ENCODE data around the gene DOP1A.

DOP1A gene

GRCh38 chr6:83097675-83098074 lies 30.2 kb downstream of the DOP1A start:
- H3K9me3 ChIP-seq: no peaks in the 10 kb centered on the region
- H3K27me3 ChIP-seq: no peaks in the 10 kb centered on the region
- H3K4me3 ChIP-seq (ENCODE audit: low read depth in 1 of 2, low read length in 1 of 2): no peak overlapping the region
- no peak overlapping the region for H3K27ac ChIP-seq
- peaks cover 0 to 4% of the 10 kb centered on the region in 2 experiments for H3K4me1 ChIP-seq (ENCODE audit: control insufficient read depth in 1 of 2, insufficient read depth in 1 of 2, low read depth in 1 of 2, low read length in 1 of 2)
- H3K36me3 ChIP-seq: peaks cover 12% of the 10 kb centered on the region
- TF ChIP-seq CTCF (IDR thresholded peaks at IDR 0.05): no peak

- no peaks in the 10 kb centered on the region for H3K4me1 ChIP-seq (ENCODE audit: control insufficient read depth in 1 of 2, insufficient read depth in 1 of 2, low read depth in 1 of 2, low read length in 1 of 2)
- no peak overlapping the region for H3K27ac ChIP-seq
- TF ChIP-seq CTCF (IDR thresholded peaks at IDR 0.05): no peak
- H3K9me3 ChIP-seq: no peaks in the 10 kb centered on the region
- no peak overlapping the region for H3K4me3 ChIP-seq (ENCODE audit: low read depth in 1 of 2, low read length in 1 of 2)
- peaks cover 12% of the 10 kb centered on the region for H3K36me3 ChIP-seq
- no peaks in the 10 kb centered on the region for H3K27me3 ChIP-seq
These were observed 31.1 kb downstream of the DOP1A start for GRCh38 chr6:83098589-83098988.

GRCh38 chr6:83108378-83108777 lies 40.9 kb downstream of the DOP1A start:
- H3K4me3 ChIP-seq (ENCODE audit: low read depth in 1 of 2, low read length in 1 of 2): no peak overlapping the region
- H3K4me1 ChIP-seq (ENCODE audit: control insufficient read depth in 1 of 2, insufficient read depth in 1 of 2, low read depth in 1 of 2, low read length in 1 of 2): no peaks in the 10 kb centered on the region
- peaks cover 32% of the 10 kb centered on the region for H3K36me3 ChIP-seq
- H3K9me3 ChIP-seq: no peaks in the 10 kb centered on the region
- H3K27me3 ChIP-seq: no peaks in the 10 kb centered on the region
- H3K27ac ChIP-seq: no peak overlapping the region
- TF ChIP-seq CTCF (IDR thresholded peaks at IDR 0.05): no peak

GRCh38 chr6:83113258-83113657 lies 45.8 kb downstream of the DOP1A start:
- Histone ChIP-seq H3K27ac (no peak overlapping the region), H3K4me3 (ENCODE audit: low read depth in 1 of 2, low read length in 1 of 2) (no peak overlapping the region), H3K4me1 (ENCODE audit: control insufficient read depth in 1 of 2, insufficient read depth in 1 of 2, low read depth in 1 of 2, low read length in 1 of 2) (peaks cover 0 to under 1% of the 10 kb centered on the region in 2 experiments), H3K9me3 (no peaks in the 10 kb centered on the region), H3K36me3 (peaks cover 32% of the 10 kb centered on the region), H3K27me3 (no peaks in the 10 kb centered on the region)
- no peak for TF ChIP-seq CTCF (IDR thresholded peaks at IDR 0.05)

- TF ChIP-seq CTCF (IDR thresholded peaks at IDR 0.05): no peak
- Histone ChIP-seq H3K4me1 (ENCODE audit: control insufficient read depth in 1 of 2, insufficient read depth in 1 of 2, low read depth in 1 of 2, low read length in 1 of 2) (peaks cover 6 to 10% of the 10 kb centered on the region in 2 experiments), H3K27me3 (no peaks in the 10 kb centered on the region), H3K9me3 (no peaks in the 10 kb centered on the region), H3K27ac (no peak overlapping the region), H3K36me3 (peaks cover 27% of the 10 kb centered on the region), H3K4me3 (ENCODE audit: low read depth in 1 of 2, low read length in 1 of 2) (no peak overlapping the region)
These were observed 46.7 kb downstream of the DOP1A start for GRCh38 chr6:83114164-83114563.

- Histone ChIP-seq H3K4me3 (ENCODE audit: low read depth in 1 of 2, low read length in 1 of 2) (no peak overlapping the region), H3K4me1 (ENCODE audit: control insufficient read depth in 1 of 2, insufficient read depth in 1 of 2, low read depth in 1 of 2, low read length in 1 of 2) (peaks cover 6 to 10% of the 10 kb centered on the region in 2 experiments), H3K36me3 (peaks cover 20% of the 10 kb centered on the region), H3K27me3 (no peaks in the 10 kb centered on the region), H3K27ac (no peak overlapping the region), H3K9me3 (no peaks in the 10 kb centered on the region)
- no peak for TF ChIP-seq CTCF (IDR thresholded peaks at IDR 0.05)
These were observed 50.3 kb downstream of the DOP1A start for GRCh38 chr6:83117802-83118201.

All from neutrophil (primary cell).